ENCODE results near the gene FSTL3. TPM values are rescaled to one million over a fixed set of nuclear protein-coding genes. Genes with fewer than 3 reads are reported as not detected.

FSTL3 gene
- total RNA-seq, 1 donor from 2014 or later, result 13.8 TPM

DNA sequence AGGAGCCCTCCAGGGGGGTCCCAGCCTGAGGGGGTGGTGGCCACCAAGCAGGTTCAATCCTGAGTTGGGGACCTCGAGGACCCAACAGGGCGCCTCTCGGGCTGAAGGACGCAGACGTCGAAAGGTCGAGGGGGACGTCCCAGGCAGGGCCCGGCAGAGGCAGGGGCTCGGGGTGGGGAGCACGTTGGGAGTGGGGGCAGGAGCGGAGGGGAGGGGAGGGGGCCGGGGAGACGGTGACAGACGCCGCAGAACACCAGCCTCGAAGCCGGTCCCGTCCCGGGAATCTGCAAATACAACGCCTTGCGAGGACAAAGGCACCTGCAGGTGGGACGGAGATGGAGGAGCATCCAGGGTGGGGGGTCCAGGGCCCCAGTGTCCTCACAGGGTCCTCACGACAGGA is 32.5 kb upstream of the FSTL3 start:
- H3K27me3 Mint-ChIP-seq, result peaks cover 5% of the 10 kb centered on the region
- TF ChIP-seq, protein P1, sequence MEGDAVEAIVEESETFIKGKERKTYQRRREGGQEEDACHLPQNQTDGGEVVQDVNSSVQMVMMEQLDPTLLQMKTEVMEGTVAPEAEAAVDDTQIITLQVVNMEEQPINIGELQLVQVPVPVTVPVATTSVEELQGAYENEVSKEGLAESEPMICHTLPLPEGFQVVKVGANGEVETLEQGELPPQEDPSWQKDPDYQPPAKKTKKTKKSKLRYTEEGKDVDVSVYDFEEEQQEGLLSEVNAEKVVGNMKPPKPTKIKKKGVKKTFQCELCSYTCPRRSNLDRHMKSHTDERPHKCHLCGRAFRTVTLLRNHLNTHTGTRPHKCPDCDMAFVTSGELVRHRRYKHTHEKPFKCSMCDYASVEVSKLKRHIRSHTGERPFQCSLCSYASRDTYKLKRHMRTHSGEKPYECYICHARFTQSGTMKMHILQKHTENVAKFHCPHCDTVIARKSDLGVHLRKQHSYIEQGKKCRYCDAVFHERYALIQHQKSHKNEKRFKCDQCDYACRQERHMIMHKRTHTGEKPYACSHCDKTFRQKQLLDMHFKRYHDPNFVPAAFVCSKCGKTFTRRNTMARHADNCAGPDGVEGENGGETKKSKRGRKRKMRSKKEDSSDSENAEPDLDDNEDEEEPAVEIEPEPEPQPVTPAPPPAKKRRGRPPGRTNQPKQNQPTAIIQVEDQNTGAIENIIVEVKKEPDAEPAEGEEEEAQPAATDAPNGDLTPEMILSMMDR (IDR thresholded peaks at IDR 0.05; ENCODE audit: unreplicated experiment), result no peak
- H3K9me3 Mint-ChIP-seq (ENCODE audit: low read depth), result no peaks in the 10 kb centered on the region
- H3K36me3 Mint-ChIP-seq (ENCODE audit: insufficient read depth), result peaks cover 4% of the 10 kb centered on the region
- H3K4me3 Mint-ChIP-seq (ENCODE audit: low read depth), result no peak overlapping the region
- no peak for DNase-seq (ENCODE audit: low spot score, unreplicated experiment)
- no peak overlapping the region for H3K27ac Mint-ChIP-seq
- no peaks in the 10 kb centered on the region for H3K4me1 Mint-ChIP-seq (ENCODE audit: low read depth)

DNA sequence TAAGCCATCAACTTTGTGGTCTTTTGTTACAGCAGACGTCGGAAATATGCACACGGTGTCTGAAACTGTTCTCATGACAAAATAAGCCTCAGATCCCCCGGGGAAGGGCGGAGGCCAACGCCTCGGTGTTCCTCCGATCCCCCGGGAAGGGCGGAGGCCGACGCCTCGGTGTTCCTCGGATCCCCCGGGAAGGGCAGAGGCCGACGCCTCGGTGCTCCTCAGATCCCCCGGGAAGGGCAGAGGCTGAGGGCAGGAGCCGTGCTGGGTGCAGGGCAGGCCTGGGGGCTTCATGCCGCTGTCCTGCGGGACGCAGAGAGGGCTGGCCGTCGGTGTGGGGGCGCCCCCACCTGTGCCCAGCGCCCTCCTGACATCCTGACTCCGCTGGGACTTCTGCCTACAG is 31.8 kb upstream of the FSTL3 start:
- no peaks in the 10 kb centered on the region for H3K9me3 Mint-ChIP-seq (ENCODE audit: low read depth)
- H3K4me3 Mint-ChIP-seq (ENCODE audit: low read depth), result no peak overlapping the region
- H3K36me3 Mint-ChIP-seq (ENCODE audit: insufficient read depth), result peaks cover 4% of the 10 kb centered on the region
- H3K27ac Mint-ChIP-seq, result no peak overlapping the region
- peaks cover 1% of the 10 kb centered on the region for H3K27me3 Mint-ChIP-seq
- no peak for DNase-seq (ENCODE audit: low spot score, unreplicated experiment)
- TF ChIP-seq, protein P1 (IDR thresholded peaks at IDR 0.05; ENCODE audit: unreplicated experiment), result no peak
- no peaks in the 10 kb centered on the region for H3K4me1 Mint-ChIP-seq (ENCODE audit: low read depth)

DNA sequence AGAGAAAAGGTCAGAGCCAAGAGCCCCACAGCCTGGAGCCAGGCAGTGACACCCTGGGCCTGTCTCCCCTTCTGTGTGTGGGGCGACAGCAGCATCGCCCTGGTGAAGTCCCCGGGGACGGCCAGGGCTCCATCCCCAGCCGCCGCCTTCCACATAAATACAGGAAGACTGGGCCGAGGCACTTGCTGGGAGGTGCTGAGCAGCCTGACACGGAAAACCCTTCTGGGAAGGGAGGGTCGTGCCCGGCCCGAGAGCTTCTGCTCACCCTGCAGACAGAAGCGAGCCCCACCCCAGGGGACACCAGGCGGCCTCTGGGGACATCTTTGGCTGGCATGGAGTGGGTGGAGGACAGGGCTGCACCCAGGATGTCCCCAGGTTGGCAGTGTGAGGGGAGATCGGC is 31.4 kb upstream of the FSTL3 start:
- Mint-ChIP-seq H3K27ac (no peak overlapping the region), H3K27me3 (no peaks in the 10 kb centered on the region), H3K4me3 (ENCODE audit: low read depth) (no peak overlapping the region), H3K36me3 (ENCODE audit: insufficient read depth) (peaks cover 4% of the 10 kb centered on the region), H3K9me3 (ENCODE audit: low read depth) (no peaks in the 10 kb centered on the region), H3K4me1 (ENCODE audit: low read depth) (no peaks in the 10 kb centered on the region)
- TF ChIP-seq, protein P1 (IDR thresholded peaks at IDR 0.05; ENCODE audit: unreplicated experiment), result no peak
- no peak for DNase-seq (ENCODE audit: low spot score, unreplicated experiment)

DNA sequence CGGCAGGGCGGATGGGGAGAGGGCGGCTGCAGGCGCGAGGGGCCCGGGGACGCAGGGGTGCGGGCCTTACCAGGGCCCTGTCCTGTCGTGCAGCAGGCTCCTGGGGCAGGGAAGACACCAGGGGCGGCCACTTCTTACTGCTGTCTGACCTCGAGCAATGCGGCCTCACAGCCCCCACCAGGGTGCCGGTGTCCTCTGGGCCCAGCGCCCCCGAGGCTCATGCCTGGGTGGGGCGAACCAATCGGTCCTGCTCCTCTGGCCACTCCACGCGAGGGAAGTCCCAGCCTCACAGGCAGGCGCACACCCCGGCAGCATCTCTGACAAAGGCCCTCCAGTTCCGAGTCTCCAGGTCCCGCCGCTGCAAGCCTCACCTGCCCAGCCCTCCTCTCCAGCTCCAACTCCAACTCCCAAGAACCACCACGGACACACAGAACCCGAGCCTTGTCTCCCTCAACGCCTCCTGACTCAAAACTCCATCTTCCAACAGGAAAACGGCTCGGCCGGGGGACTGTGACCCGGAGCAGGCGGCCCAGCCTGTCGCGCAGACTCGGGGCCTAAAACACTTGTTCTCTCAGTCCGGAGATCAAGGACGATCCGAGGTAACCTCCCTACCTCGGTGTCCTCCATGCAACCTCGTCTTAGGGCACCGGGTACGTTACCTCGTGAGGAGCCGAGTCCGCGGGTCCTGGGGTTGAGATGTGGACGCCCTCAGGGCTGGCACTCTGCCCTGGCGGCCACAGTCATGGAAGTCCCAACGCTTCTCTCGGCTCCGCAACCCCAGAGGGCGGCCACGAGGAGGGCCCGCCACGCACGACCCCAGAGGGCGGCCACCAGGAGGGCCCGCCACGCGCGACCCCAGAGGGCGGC is 30.0 kb upstream of the FSTL3 start:
- DNase-seq (ENCODE audit: low spot score, unreplicated experiment), result no peak
- Mint-ChIP-seq H3K27ac (no peak overlapping the region), H3K4me3 (ENCODE audit: low read depth) (no peak overlapping the region), H3K4me1 (ENCODE audit: low read depth) (no peaks in the 10 kb centered on the region), H3K27me3 (no peaks in the 10 kb centered on the region), H3K9me3 (ENCODE audit: low read depth) (no peaks in the 10 kb centered on the region), H3K36me3 (ENCODE audit: insufficient read depth) (peaks cover 4% of the 10 kb centered on the region)
- TF ChIP-seq, protein P1 (IDR thresholded peaks at IDR 0.05; ENCODE audit: unreplicated experiment), result no peak

DNA sequence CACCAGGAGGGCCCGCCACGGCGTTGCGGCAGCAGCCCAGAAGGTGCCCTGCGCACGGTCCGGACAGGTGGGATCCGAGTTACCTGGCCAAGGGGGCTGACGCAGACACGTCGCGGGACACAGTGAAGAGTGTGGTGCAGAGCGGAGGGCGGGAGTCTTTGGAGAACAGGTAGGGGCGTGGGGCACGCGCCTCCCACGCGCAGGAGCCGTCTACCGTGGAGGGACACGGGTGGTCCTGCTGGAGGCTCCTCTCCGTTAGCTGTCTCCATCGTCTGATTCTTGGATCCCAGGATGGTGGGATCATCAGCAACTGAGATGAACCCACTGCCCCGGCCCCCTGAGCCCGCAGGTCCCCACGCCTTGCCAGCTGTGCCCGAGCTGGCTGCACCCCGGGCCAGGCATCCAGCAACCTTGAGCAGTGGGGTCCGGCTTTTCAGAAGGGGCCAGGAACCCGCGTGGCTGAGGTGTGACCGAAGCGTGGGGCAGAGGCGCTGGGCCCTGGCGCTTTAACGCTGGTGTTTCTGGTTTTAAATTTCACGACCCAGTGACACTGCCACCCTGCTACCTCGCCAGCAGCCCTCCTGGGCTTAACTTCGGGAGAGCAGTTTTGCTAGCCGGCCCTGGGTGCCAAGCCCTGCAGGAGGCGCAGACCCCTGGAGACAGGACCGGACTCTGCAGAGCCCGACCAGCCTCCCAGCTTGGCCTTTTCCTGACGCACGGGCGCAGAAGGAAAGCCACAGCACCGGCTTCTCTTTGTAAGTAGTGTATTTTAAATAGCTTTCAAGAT is 29.2 kb upstream of the FSTL3 start:
- peaks cover 4% of the 10 kb centered on the region for H3K36me3 Mint-ChIP-seq (ENCODE audit: insufficient read depth)
- no peaks in the 10 kb centered on the region for H3K9me3 Mint-ChIP-seq (ENCODE audit: low read depth)
- H3K4me3 Mint-ChIP-seq (ENCODE audit: low read depth), result no peak overlapping the region
- no peak for DNase-seq (ENCODE audit: low spot score, unreplicated experiment)
- TF ChIP-seq, protein P1 (IDR thresholded peaks at IDR 0.05; ENCODE audit: unreplicated experiment), result no peak
- no peaks in the 10 kb centered on the region for H3K27me3 Mint-ChIP-seq
- H3K4me1 Mint-ChIP-seq (ENCODE audit: low read depth), result no peaks in the 10 kb centered on the region
- no peak overlapping the region for H3K27ac Mint-ChIP-seq
